Activated effector memory CD4-positive, alpha-beta T cell treated with anti-CD3 and anti-CD28 coated beads, Interleukin-2, amount 50 U/mL, for 16 hours (primary cell): Measurements from ENCODE around the gene FKBP15.

Source experiments
- DNase-seq: peaks from one replicate; pipeline ENCODE4 v3.0.0-alpha.2; 2020

Gene FKBP15

GRCh38 chr9:113228130-113228665, 7.1 kb upstream of the FKBP15 start:
- no peak for DNase-seq

- no peak for DNase-seq
Measured at GRCh38 chr9:113227436-113227835, 6.4 kb upstream of the FKBP15 start.

- DNase-seq: no peak
Measured at GRCh38 chr9:113223963-113224362, 2.9 kb upstream of the FKBP15 start.

GRCh38 chr9:113222482-113222841, 1.4 kb upstream of the FKBP15 start:
- DNase-seq: no peak

GRCh38 chr9:113221800-113222481, 864 bp upstream of the FKBP15 start:
- DNase-seq: no peak

GRCh38 chr9:113220467-113221002, 542 bp downstream of the FKBP15 start:
- no peak for DNase-seq

GRCh38 chr9:113219969-113220368, 1.1 kb downstream of the FKBP15 start:
- DNase-seq: no peak

GRCh38 chr9:113219186-113219936, 1.7 kb downstream of the FKBP15 start:
- no peak for DNase-seq

GRCh38 chr9:113216406-113216805, 4.7 kb downstream of the FKBP15 start:
- DNase-seq: no peak

GRCh38 chr9:113215132-113215531, 5.9 kb downstream of the FKBP15 start:
- no peak for DNase-seq

GRCh38 chr9:113210815-113211214, 10.3 kb downstream of the FKBP15 start:
- DNase-seq: no peak

GRCh38 chr9:113205861-113206260, 15.2 kb downstream of the FKBP15 start:
- DNase-seq: no peak

- no peak for DNase-seq
Measured at GRCh38 chr9:113205432-113205831, 15.6 kb downstream of the FKBP15 start.

- no peak for DNase-seq
Measured at GRCh38 chr9:113199683-113200329, 21.3 kb downstream of the FKBP15 start.

- DNase-seq: no peak
Measured at GRCh38 chr9:113192455-113192854, 28.6 kb downstream of the FKBP15 start.

- no peak for DNase-seq
Measured at GRCh38 chr9:113187929-113188595, 33.0 kb downstream of the FKBP15 start.

- DNase-seq: no peak
Measured at GRCh38 chr9:113186137-113186755, 34.8 kb downstream of the FKBP15 start.

- DNase-seq: no peak
Measured at GRCh38 chr9:113185271-113185670, 35.8 kb downstream of the FKBP15 start.

GRCh38 chr9:113184539-113184938, 36.5 kb downstream of the FKBP15 start:
- DNase-seq: no peak

- no peak for DNase-seq
Measured at GRCh38 chr9:113183956-113184488, 37.1 kb downstream of the FKBP15 start.

GRCh38 chr9:113181165-113181564, 39.9 kb downstream of the FKBP15 start:
- no peak for DNase-seq

- no peak for DNase-seq
Measured at GRCh38 chr9:113179839-113180238, 41.2 kb downstream of the FKBP15 start.
